ENCODE results near the gene SPCS2.

GRCh38 chr11:74980634-74981033 is 31.6 kb downstream of the SPCS2 start:
- TF ChIP-seq CTCF (IDR thresholded peaks at IDR 0.05), result no peak
- TF ChIP-seq, protein P1, sequence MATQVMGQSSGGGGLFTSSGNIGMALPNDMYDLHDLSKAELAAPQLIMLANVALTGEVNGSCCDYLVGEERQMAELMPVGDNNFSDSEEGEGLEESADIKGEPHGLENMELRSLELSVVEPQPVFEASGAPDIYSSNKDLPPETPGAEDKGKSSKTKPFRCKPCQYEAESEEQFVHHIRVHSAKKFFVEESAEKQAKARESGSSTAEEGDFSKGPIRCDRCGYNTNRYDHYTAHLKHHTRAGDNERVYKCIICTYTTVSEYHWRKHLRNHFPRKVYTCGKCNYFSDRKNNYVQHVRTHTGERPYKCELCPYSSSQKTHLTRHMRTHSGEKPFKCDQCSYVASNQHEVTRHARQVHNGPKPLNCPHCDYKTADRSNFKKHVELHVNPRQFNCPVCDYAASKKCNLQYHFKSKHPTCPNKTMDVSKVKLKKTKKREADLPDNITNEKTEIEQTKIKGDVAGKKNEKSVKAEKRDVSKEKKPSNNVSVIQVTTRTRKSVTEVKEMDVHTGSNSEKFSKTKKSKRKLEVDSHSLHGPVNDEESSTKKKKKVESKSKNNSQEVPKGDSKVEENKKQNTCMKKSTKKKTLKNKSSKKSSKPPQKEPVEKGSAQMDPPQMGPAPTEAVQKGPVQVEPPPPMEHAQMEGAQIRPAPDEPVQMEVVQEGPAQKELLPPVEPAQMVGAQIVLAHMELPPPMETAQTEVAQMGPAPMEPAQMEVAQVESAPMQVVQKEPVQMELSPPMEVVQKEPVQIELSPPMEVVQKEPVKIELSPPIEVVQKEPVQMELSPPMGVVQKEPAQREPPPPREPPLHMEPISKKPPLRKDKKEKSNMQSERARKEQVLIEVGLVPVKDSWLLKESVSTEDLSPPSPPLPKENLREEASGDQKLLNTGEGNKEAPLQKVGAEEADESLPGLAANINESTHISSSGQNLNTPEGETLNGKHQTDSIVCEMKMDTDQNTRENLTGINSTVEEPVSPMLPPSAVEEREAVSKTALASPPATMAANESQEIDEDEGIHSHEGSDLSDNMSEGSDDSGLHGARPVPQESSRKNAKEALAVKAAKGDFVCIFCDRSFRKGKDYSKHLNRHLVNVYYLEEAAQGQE (IDR thresholded peaks at IDR 0.05; ENCODE audit: low read depth, low read length), result no peak
- no peak for TF ChIP-seq EP300 (IDR thresholded peaks at IDR 0.05; ENCODE audit: borderline replicate concordance in 1 of 2, low read depth in 1 of 2, low read length in 1 of 2)
- TF ChIP-seq TAF1 (IDR thresholded peaks at IDR 0.05; ENCODE audit: borderline replicate concordance, low read depth, low read length), result no peak
- TF ChIP-seq, protein P2, sequence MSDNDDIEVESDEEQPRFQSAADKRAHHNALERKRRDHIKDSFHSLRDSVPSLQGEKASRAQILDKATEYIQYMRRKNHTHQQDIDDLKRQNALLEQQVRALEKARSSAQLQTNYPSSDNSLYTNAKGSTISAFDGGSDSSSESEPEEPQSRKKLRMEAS (IDR thresholded peaks at IDR 0.05; ENCODE audit: low read depth), result no peak
- TF ChIP-seq POLR2AphosphoS5 (IDR thresholded peaks at IDR 0.05; ENCODE audit: low read depth, low read length), result no peak
- TF ChIP-seq RXRA (IDR thresholded peaks at IDR 0.05; ENCODE audit: borderline replicate concordance, low read depth), result no peak
